NCI-H510A treated with DMSO at 0.1 percent for 48 hours (cell line): Measurements from ENCODE around the gene DGKQ.
A peak's percentile ranks its signal among the peaks of the same experiment; 100 is the strongest.

ENCODE experiments used
- DNase-seq: peaks from one replicate; lab custom pipeline; 2025; lab: John Stamatoyannopoulos, UW

DGKQ gene

GRCh38 chr4:973431-974397, at the start of gene DGKQ:
Gene DGKQ (minus strand): TSS chr4:973569. CDS start chr4:973482, 87 bp downstream.
- DNase-seq, result no peak

- DNase-seq, result no peak
Measured at GRCh38 chr4:1022739-1023066, 49.3 kb upstream of the DGKQ start.

- DNase-seq, result no peak
Measured at GRCh38 chr4:1022051-1022738, 48.8 kb upstream of the DGKQ start.

- DNase-seq, result no peak
Measured at GRCh38 chr4:1021386-1022050, 48.1 kb upstream of the DGKQ start.

GRCh38 chr4:1019729-1020470, 46.5 kb upstream of the DGKQ start:
- DNase-seq, result no peak

- DNase-seq, result no peak
Measured at GRCh38 chr4:1019320-1019719, 46.0 kb upstream of the DGKQ start.

- DNase-seq, result no peak
Measured at GRCh38 chr4:1018147-1019020, 45.0 kb upstream of the DGKQ start.

GRCh38 chr4:1017706-1018105, 44.3 kb upstream of the DGKQ start:
- DNase-seq, result no peak

- no peak for DNase-seq
Measured at GRCh38 chr4:1017211-1017610, 43.8 kb upstream of the DGKQ start.

GRCh38 chr4:1015746-1016145, 42.4 kb upstream of the DGKQ start:
- no peak for DNase-seq

- no peak for DNase-seq
Measured at GRCh38 chr4:1015179-1015578, 41.8 kb upstream of the DGKQ start.

- no peak for DNase-seq
Measured at GRCh38 chr4:1014291-1015167, 41.2 kb upstream of the DGKQ start.

GRCh38 chr4:1013225-1014073, 40.1 kb upstream of the DGKQ start:
- no peak for DNase-seq

- no peak for DNase-seq
Measured at GRCh38 chr4:1012034-1012739, 38.8 kb upstream of the DGKQ start.

- DNase-seq, result no peak
Measured at GRCh38 chr4:1011666-1012033, 38.3 kb upstream of the DGKQ start.

GRCh38 chr4:1011022-1011665, 37.8 kb upstream of the DGKQ start, which contains the start of gene FGFRL1:
Gene FGFRL1 (plus strand): TSS chr4:1011626. CDS start chr4:1012486, 860 bp downstream.
- DNase-seq, result peak; percentile 60

GRCh38 chr4:1010395-1011021, 37.1 kb upstream of the DGKQ start:
- peak; percentile 42 for DNase-seq
